K562 (cell line): ENCODE data around the gene GPR149.

Experiments
- CEBPB ChIP-seq: fragments of 450-650 bp; IDR thresholded peaks from 2 replicates; pipeline ENCODE4 v1.6.1; 2016; ENCODE audit warnings: missing genetic modification characterization, missing compliant biosample characterization
- CTCF ChIP-seq, 3 experiments: IDR thresholded peaks in 2 of 3; conservative IDR thresholded peaks in 1 of 3; 2 replicates each; pipeline ENCODE4 v1.5.1; 2011 to 2012; ENCODE audit warnings: low read length in 3 of 3, mild to moderate bottlenecking in 3 of 3, control low read depth in 2 of 3, improper control_type of control experiment in 1 of 3, inconsistent platforms in 1 of 3, low read depth in 1 of 3, mixed read lengths in 1 of 3, moderate library complexity in 1 of 3; ENCODE audit not compliant: insufficient read depth in 2 of 3
- FOS ChIP-seq: IDR thresholded peaks from 3 replicates; pipeline ENCODE4 v1.6.1; 2011; ENCODE audit not compliant: insufficient read length; ENCODE audit errors: extremely low read depth
- TAF1 ChIP-seq: IDR thresholded peaks from 2 replicates; pipeline ENCODE4 v1.6.1; 2011; ENCODE audit warnings: mild to moderate bottlenecking, low read length, moderate library complexity; ENCODE audit not compliant: insufficient read depth, control insufficient read depth, severe bottlenecking; ENCODE audit errors: extremely low read depth
- ZNF589 ChIP-seq: fragments of 200-800 bp; sonication (Bioruptor generic); IDR thresholded peaks from 2 replicates; pipeline ENCODE4 v1.6.1; 2016; ENCODE audit warnings: low read depth, missing genetic modification characterization, missing compliant biosample characterization
- TF ChIP-seq, protein P1 (sequence below): fragments of 250-450 bp; sonication (Bioruptor Pico); IDR thresholded peaks from 2 replicates; pipeline ENCODE4 v1.8.0; 2022; ENCODE audit warnings: moderate library complexity, mild to moderate bottlenecking, inconsistent platforms

- no peak for TF ChIP-seq CEBPB (tag)
- TF ChIP-seq ZNF589 (CRISPR knock-in tag) = no peak
- TF ChIP-seq, protein P1, sequence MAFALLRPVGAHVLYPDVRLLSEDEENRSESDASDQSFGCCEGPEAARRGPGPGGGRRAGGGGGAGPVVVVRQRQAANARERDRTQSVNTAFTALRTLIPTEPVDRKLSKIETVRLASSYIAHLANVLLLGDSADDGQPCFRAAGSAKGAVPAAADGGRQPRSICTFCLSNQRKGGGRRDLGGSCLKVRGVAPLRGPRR (CRISPR knock-in tag) = no peak
- TF ChIP-seq CTCF (IDR thresholded peaks at IDR 0.05 in 2 of 3, conservative IDR thresholded peaks at IDR 0.05 in 1 of 3; ENCODE audit: insufficient read depth in 2 of 3, low read depth in 1 of 3, low read length in 3 of 3) = no peak
- no peak for TF ChIP-seq TAF1
- TF ChIP-seq FOS = no peak
Observed at GRCh38 chr3:154364849-154365248, 65.1 kb downstream of the GPR149 start.
